Liver (tissue), 9 donors: ENCODE results near the gene TWF2. TPM values are rescaled to one million over a fixed set of nuclear protein-coding genes. Genes with fewer than 3 reads are reported as not detected.
A peak's percentile ranks its signal among the peaks of the same experiment; 100 is the strongest.

Source experiments
- DNase-seq: peaks from one replicate; pipeline ENCODE4 v3.0.0-alpha.2; 2017; ENCODE audit warnings: low spot score
- H3K27ac ChIP-seq, 2 donors: one replicate each; pipeline ENCODE4 v1.7.0; 2013; ENCODE audit warnings: inconsistent platforms in 2 of 2, low read length in 2 of 2, control low read depth in 1 of 2, low read depth in 1 of 2, mild to moderate bottlenecking in 1 of 2
- H3K27me3 ChIP-seq, 4 donors: one replicate each; pipeline versions ENCODE4 v1.6.1 to v1.7.0; 2013; ENCODE audit warnings: low read length in 3 of 4, inconsistent platforms in 1 of 4, mild to moderate bottlenecking in 1 of 4, moderate library complexity in 1 of 4; ENCODE audit not compliant: control insufficient read depth in 4 of 4, insufficient read depth in 4 of 4
- H3K36me3 ChIP-seq, 4 donors: one replicate each; pipeline versions ENCODE4 v1.6.1 to v1.7.0; 2013; ENCODE audit warnings: low read length in 3 of 4, mild to moderate bottlenecking in 3 of 4, low read depth in 1 of 4, moderate library complexity in 1 of 4; ENCODE audit not compliant: control insufficient read depth in 4 of 4, insufficient read depth in 3 of 4
- H3K4me1 ChIP-seq, 4 donors: one replicate each; pipeline versions ENCODE4 v1.6.1 to v1.7.0; 2013; ENCODE audit warnings: low read length in 3 of 4, mild to moderate bottlenecking in 3 of 4, moderate library complexity in 1 of 4; ENCODE audit not compliant: control insufficient read depth in 4 of 4, insufficient read depth in 4 of 4
- H3K4me3 ChIP-seq, 3 donors: one replicate each; pipeline versions ENCODE4 v1.6.1 to v1.7.0; 2013; ENCODE audit warnings: low read length in 3 of 3, control low read depth in 1 of 3, low read depth in 1 of 3, mild to moderate bottlenecking in 1 of 3
- H3K9ac ChIP-seq, 2 donors: one replicate each; pipeline ENCODE4 v1.7.0; 2013; ENCODE audit warnings: low read length in 2 of 2, mild to moderate bottlenecking in 2 of 2, moderate library complexity in 2 of 2, control low read depth in 1 of 2, low read depth in 1 of 2
- H3K9me3 ChIP-seq, 4 donors: one replicate each; pipeline versions ENCODE4 v1.6.1 to v1.7.0; 2013; ENCODE audit warnings: low read length in 3 of 4; ENCODE audit not compliant: control insufficient read depth in 4 of 4
- EGR1 ChIP-seq, 2 donors: IDR thresholded peaks; 2 replicates each; pipeline ENCODE4 v1.6.1; 2016 to 2018; ENCODE audit warnings: antibody characterized with exemption in 2 of 2, low read depth in 2 of 2
- FOXA1 ChIP-seq: IDR thresholded peaks from 2 replicates; pipeline ENCODE4 v1.6.1; 2016; ENCODE audit warnings: antibody characterized with exemption
- FOXA2 ChIP-seq: IDR thresholded peaks from 2 replicates; pipeline ENCODE4 v1.6.1; 2016; ENCODE audit warnings: antibody characterized with exemption
- GABPA ChIP-seq, 2 donors: IDR thresholded peaks in 1 of 2; conservative IDR thresholded peaks in 1 of 2; 2 replicates each; pipeline ENCODE4 v1.6.1; 2016; ENCODE audit warnings: antibody characterized with exemption in 2 of 2, mild to moderate bottlenecking in 1 of 2, moderate library complexity in 1 of 2
- HNF4A ChIP-seq, 2 donors: conservative IDR thresholded peaks; 2 replicates each; pipeline ENCODE4 v1.6.1; 2016; ENCODE audit warnings: antibody characterized with exemption in 2 of 2, mild to moderate bottlenecking in 2 of 2
- HNF4G ChIP-seq: IDR thresholded peaks from 2 replicates; pipeline ENCODE4 v1.6.1; 2016; ENCODE audit warnings: antibody characterized with exemption
- JUND ChIP-seq, 2 donors: IDR thresholded peaks; 2 replicates each; pipeline ENCODE4 v1.6.1; 2016; ENCODE audit warnings: antibody characterized with exemption in 2 of 2
- NR2F2 ChIP-seq: IDR thresholded peaks from 2 replicates; pipeline ENCODE4 v1.6.1; 2016; ENCODE audit warnings: antibody characterized with exemption
- RAD21 ChIP-seq, 2 donors: IDR thresholded peaks; 2 replicates each; pipeline ENCODE4 v1.6.1; 2016; ENCODE audit warnings: antibody characterized with exemption in 2 of 2, mild to moderate bottlenecking in 2 of 2
- RXRA ChIP-seq, 2 donors: IDR thresholded peaks; 2 replicates each; pipeline ENCODE4 v1.6.1; 2017 to 2018; ENCODE audit warnings: antibody characterized with exemption in 2 of 2, mild to moderate bottlenecking in 1 of 2
- SP1 ChIP-seq: IDR thresholded peaks from 2 replicates; pipeline ENCODE4 v1.6.1; 2018; ENCODE audit warnings: antibody characterized with exemption, mild to moderate bottlenecking
- TAF1 ChIP-seq: conservative IDR thresholded peaks from 2 replicates; pipeline ENCODE4 v1.6.1; 2016; ENCODE audit warnings: antibody characterized with exemption, mild to moderate bottlenecking
- YY1 ChIP-seq: IDR thresholded peaks from 2 replicates; pipeline ENCODE4 v1.6.1; 2016; ENCODE audit warnings: antibody characterized with exemption, mild to moderate bottlenecking
- WGBS: extraction: QIAGEN DNeasy Blood & Tissue Kit; methylation state at CpG from one replicate; pipeline ENCODE4 v1.1.7; 2013; 5-methylcytosine and 5-hydroxymethylcytosine counted together
- polyA plus RNA-seq, 2 donors: library from polyadenylated mRNA; stranded (reverse) in 1 of 2; unstranded in 1 of 2; fragments of 200-250 nt in 1 of 2; fragments of >200 nt in 1 of 2; fragmentation: Nextera tagmentation in 1 of 2; extraction: Ambion mirVana in 1 of 2; gene quantifications; one replicate each; pipeline versions ENCODE4 v1.2.1 to v1.2.3, GENCODE V29; 2013 to 2015
- total RNA-seq, 2 donors: library from RNA; depleted of rRNA; stranded (reverse); fragments of >200 nt; gene quantifications; one replicate each; pipeline ENCODE4 v1.2.3, GENCODE V29; 2014
- TF ChIP-seq, protein P1 (sequence below): IDR thresholded peaks from 2 replicates; pipeline ENCODE4 v1.6.1; 2016; ENCODE audit warnings: antibody characterized with exemption, mild to moderate bottlenecking
- TF ChIP-seq, protein P2 (sequence below): IDR thresholded peaks from 2 replicates; pipeline ENCODE4 v1.6.1; 2016; ENCODE audit warnings: antibody characterized with exemption
- TF ChIP-seq, protein P3 (sequence below): fragments of 150-350 bp; IDR thresholded peaks from 2 replicates; pipeline ENCODE4 v1.5.1; 2017; ENCODE audit warnings: improper control_type of control experiment, low read depth, low read length; ENCODE audit not compliant: missing input control
- TF ChIP-seq, protein P4 (sequence below): IDR thresholded peaks from 2 replicates; pipeline ENCODE4 v1.6.1; 2016; ENCODE audit warnings: antibody characterized with exemption
- TF ChIP-seq, protein P5 (sequence below): IDR thresholded peaks from 2 replicates; pipeline ENCODE4 v1.6.1; 2016; ENCODE audit warnings: antibody characterized with exemption
- donor health status: healthy.
- donor health status: healthy.
- donor health status: healthy.
- donor health status: healthy.
- donor health status: healthy.

TWF2 gene
- total and polyA plus RNA-seq, 4 donors: 12.0 to 26.3 (median 17.6) TPM

DNA sequence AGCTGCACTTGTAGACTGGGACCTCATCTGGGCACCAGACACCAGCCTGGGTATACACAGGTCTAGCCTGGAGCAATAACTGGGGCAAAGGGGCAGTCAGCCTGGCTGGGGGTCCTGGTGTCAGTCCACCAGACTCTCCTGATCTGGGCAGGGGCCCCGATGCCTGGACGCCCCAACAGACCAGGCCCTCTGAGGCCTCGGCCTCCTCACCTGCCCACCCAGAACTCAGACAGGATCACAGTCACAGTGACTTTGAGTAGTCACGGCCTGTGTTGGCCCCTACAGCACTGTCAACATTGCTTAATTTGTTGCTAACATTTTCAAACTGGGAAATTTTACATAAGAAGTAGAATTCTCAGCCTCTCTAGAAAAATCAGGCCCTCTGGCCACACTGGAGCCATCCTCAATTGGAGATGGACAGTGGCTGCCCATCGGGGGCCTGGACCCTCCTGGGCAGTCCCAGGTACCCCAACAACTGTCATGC is 5.8 kb downstream of the TWF2 start:
- DNase-seq: no peak
- H3K4me1 ChIP-seq: peaks cover 21 to 63% (median 49%) of the 10 kb centered on the region in 4 donors
- H3K36me3 ChIP-seq: peaks cover 4 to 30% (median 12%) of the 10 kb centered on the region in 4 donors
- no peak overlapping the region for H3K9ac ChIP-seq
- no peaks in the 10 kb centered on the region for H3K9me3 ChIP-seq
- H3K27me3 ChIP-seq: no peaks in the 10 kb centered on the region
- TF ChIP-seq JUND (IDR thresholded peaks at IDR 0.05): no peak
- no peak for TF ChIP-seq NR2F2
- no peak for TF ChIP-seq EGR1 (IDR thresholded peaks at IDR 0.05; ENCODE audit: low read depth in 2 of 2)
- TF ChIP-seq, protein P1, sequence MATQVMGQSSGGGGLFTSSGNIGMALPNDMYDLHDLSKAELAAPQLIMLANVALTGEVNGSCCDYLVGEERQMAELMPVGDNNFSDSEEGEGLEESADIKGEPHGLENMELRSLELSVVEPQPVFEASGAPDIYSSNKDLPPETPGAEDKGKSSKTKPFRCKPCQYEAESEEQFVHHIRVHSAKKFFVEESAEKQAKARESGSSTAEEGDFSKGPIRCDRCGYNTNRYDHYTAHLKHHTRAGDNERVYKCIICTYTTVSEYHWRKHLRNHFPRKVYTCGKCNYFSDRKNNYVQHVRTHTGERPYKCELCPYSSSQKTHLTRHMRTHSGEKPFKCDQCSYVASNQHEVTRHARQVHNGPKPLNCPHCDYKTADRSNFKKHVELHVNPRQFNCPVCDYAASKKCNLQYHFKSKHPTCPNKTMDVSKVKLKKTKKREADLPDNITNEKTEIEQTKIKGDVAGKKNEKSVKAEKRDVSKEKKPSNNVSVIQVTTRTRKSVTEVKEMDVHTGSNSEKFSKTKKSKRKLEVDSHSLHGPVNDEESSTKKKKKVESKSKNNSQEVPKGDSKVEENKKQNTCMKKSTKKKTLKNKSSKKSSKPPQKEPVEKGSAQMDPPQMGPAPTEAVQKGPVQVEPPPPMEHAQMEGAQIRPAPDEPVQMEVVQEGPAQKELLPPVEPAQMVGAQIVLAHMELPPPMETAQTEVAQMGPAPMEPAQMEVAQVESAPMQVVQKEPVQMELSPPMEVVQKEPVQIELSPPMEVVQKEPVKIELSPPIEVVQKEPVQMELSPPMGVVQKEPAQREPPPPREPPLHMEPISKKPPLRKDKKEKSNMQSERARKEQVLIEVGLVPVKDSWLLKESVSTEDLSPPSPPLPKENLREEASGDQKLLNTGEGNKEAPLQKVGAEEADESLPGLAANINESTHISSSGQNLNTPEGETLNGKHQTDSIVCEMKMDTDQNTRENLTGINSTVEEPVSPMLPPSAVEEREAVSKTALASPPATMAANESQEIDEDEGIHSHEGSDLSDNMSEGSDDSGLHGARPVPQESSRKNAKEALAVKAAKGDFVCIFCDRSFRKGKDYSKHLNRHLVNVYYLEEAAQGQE: no peak
- TF ChIP-seq, protein P2, sequence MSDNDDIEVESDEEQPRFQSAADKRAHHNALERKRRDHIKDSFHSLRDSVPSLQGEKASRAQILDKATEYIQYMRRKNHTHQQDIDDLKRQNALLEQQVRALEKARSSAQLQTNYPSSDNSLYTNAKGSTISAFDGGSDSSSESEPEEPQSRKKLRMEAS: no peak
- no peak for TF ChIP-seq HNF4G
- TF ChIP-seq, protein P3, sequence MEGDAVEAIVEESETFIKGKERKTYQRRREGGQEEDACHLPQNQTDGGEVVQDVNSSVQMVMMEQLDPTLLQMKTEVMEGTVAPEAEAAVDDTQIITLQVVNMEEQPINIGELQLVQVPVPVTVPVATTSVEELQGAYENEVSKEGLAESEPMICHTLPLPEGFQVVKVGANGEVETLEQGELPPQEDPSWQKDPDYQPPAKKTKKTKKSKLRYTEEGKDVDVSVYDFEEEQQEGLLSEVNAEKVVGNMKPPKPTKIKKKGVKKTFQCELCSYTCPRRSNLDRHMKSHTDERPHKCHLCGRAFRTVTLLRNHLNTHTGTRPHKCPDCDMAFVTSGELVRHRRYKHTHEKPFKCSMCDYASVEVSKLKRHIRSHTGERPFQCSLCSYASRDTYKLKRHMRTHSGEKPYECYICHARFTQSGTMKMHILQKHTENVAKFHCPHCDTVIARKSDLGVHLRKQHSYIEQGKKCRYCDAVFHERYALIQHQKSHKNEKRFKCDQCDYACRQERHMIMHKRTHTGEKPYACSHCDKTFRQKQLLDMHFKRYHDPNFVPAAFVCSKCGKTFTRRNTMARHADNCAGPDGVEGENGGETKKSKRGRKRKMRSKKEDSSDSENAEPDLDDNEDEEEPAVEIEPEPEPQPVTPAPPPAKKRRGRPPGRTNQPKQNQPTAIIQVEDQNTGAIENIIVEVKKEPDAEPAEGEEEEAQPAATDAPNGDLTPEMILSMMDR: no peak
- no peak for TF ChIP-seq TAF1
- TF ChIP-seq RAD21 (IDR thresholded peaks at IDR 0.05): no peak
- TF ChIP-seq, protein P4, sequence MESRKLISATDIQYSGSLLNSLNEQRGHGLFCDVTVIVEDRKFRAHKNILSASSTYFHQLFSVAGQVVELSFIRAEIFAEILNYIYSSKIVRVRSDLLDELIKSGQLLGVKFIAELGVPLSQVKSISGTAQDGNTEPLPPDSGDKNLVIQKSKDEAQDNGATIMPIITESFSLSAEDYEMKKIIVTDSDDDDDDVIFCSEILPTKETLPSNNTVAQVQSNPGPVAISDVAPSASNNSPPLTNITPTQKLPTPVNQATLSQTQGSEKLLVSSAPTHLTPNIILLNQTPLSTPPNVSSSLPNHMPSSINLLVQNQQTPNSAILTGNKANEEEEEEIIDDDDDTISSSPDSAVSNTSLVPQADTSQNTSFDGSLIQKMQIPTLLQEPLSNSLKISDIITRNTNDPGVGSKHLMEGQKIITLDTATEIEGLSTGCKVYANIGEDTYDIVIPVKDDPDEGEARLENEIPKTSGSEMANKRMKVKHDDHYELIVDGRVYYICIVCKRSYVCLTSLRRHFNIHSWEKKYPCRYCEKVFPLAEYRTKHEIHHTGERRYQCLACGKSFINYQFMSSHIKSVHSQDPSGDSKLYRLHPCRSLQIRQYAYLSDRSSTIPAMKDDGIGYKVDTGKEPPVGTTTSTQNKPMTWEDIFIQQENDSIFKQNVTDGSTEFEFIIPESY: no peak
- peak; percentile 65 for TF ChIP-seq FOXA1
- no peak for TF ChIP-seq SP1
- TF ChIP-seq, protein P5, sequence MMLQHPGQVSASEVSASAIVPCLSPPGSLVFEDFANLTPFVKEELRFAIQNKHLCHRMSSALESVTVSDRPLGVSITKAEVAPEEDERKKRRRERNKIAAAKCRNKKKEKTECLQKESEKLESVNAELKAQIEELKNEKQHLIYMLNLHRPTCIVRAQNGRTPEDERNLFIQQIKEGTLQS: no peak
- peak; percentile 22 to 44 for TF ChIP-seq RXRA (IDR thresholded peaks at IDR 0.05)
- peak; percentile 79 for TF ChIP-seq FOXA2
- no peak for TF ChIP-seq YY1
- peak; percentile 16 to 41 for TF ChIP-seq HNF4A (conservative IDR thresholded peaks at IDR 0.05)
- TF ChIP-seq GABPA (IDR thresholded peaks at IDR 0.05 in 1 of 2, conservative IDR thresholded peaks at IDR 0.05 in 1 of 2): no peak
- no peak overlapping the region for H3K4me3 ChIP-seq
- H3K27ac ChIP-seq: peak overlapping the region; percentile 75 to 85
- 59% methylated on average over 5 of the region's 5 CpGs for WGBS
